GM21723 (cell line): ENCODE results near the gene RRP1B.
"Not testable (repeated sequence)": the region's sequence is repeated elsewhere in the genome, so short reads cannot be mapped to it uniquely, and the experiment has no call there.

Experiments used
- ATAC-seq: cut with Tn5 transposase; IDR thresholded peaks from one replicate; pipeline ENCODE4 v1.9.1; 2021; ENCODE audit warnings: mild to moderate bottlenecking, moderate library complexity; ENCODE audit not compliant: unreplicated experiment

RRP1B gene

GRCh38 chr21:43639470-43640353, 19.6 kb upstream of the RRP1B start:
- ATAC-seq = no peak

- no peak for ATAC-seq
These were observed 19.0 kb upstream of the RRP1B start for GRCh38 chr21:43640400-43640799.

GRCh38 chr21:43643193-43643592, 16.2 kb upstream of the RRP1B start:
- no peak for ATAC-seq

- ATAC-seq = no peak
These were observed 15.3 kb upstream of the RRP1B start for GRCh38 chr21:43644071-43644470.

GRCh38 chr21:43644609-43645008, 14.8 kb upstream of the RRP1B start:
- ATAC-seq = no peak

GRCh38 chr21:43645136-43645891, 14.0 kb upstream of the RRP1B start:
- ATAC-seq = no peak

- ATAC-seq = no peak
These were observed 13.4 kb upstream of the RRP1B start for GRCh38 chr21:43645976-43646375.

GRCh38 chr21:43646550-43647260, 12.7 kb upstream of the RRP1B start:
- ATAC-seq = peak; percentile 87

GRCh38 chr21:43648171-43648570, 11.2 kb upstream of the RRP1B start:
- no peak for ATAC-seq

- not testable (repeated sequence) for ATAC-seq
These were observed 7.4 kb upstream of the RRP1B start for GRCh38 chr21:43651926-43652325.

- no peak for ATAC-seq
These were observed 6.7 kb upstream of the RRP1B start for GRCh38 chr21:43652616-43653015.

GRCh38 chr21:43653626-43654025, 5.7 kb upstream of the RRP1B start:
- ATAC-seq = no peak

GRCh38 chr21:43654806-43655489, 4.4 kb upstream of the RRP1B start:
- ATAC-seq = no peak

- no peak for ATAC-seq
These were observed 1.8 kb upstream of the RRP1B start for GRCh38 chr21:43657355-43658087.

GRCh38 chr21:43658088-43658741, 1.1 kb upstream of the RRP1B start:
- ATAC-seq = no peak

GRCh38 chr21:43658769-43659135, 608 bp upstream of the RRP1B start:
- ATAC-seq = no peak

GRCh38 chr21:43662286-43662685, 2.9 kb downstream of the RRP1B start:
- ATAC-seq = no peak

GRCh38 chr21:43663033-43663432, 3.7 kb downstream of the RRP1B start:
- ATAC-seq = no peak

GRCh38 chr21:43664358-43664757, 5.0 kb downstream of the RRP1B start:
- no peak for ATAC-seq

GRCh38 chr21:43665879-43666278, 6.5 kb downstream of the RRP1B start:
- no peak for ATAC-seq
